Measurements from ENCODE around the gene CTNNAL1. TPM values are rescaled to one million over a fixed set of nuclear protein-coding genes. Genes with fewer than 3 reads are reported as not detected.

The CTNNAL1 gene
- total and polyA plus RNA-seq, 9 of the 15 experiments (the other 6 are each of a cell fraction or from before 2014, with no cell fraction given) = 23.2 to 78.0 (median 46.7) TPM

- WGBS (ENCODE audit: insufficient coverage, low coverage, missing lambda C conversion rate) = 63% methylated on average over 1 of the region's 1 CpG
- intact Hi-C loops (cut with micrococcal nuclease) (no loop called here), in situ Hi-C loops (cut with MboI) (no loop called here)
- H2AFZ ChIP-seq (ENCODE audit: low read depth, low read length) = no peak overlapping the region
- no peak overlapping the region for H3K27ac ChIP-seq (ENCODE audit: extremely low read depth, low read depth, low read length)
- H3K27me3 ChIP-seq (ENCODE audit: control insufficient read depth in 2 of 2, insufficient read depth in 2 of 2, low read length in 2 of 2) = no peaks in the 10 kb centered on the region
- H3K9ac ChIP-seq (ENCODE audit: insufficient read depth in 1 of 2, low read depth in 2 of 2, low read length in 2 of 2) = no peak overlapping the region
- no peaks in the 10 kb centered on the region for H3K4me1 ChIP-seq (replicated peaks in 1 of 2; ENCODE audit: control insufficient read depth in 2 of 2, insufficient read depth in 2 of 2, low read length in 2 of 2)
- H3K4me3 ChIP-seq = no peak overlapping the region
- H3K9me1 ChIP-seq (ENCODE audit: control insufficient read depth, insufficient read depth, low read length) = no peaks in the 10 kb centered on the region
- TF ChIP-seq CBX1 (IDR thresholded peaks at IDR 0.05; ENCODE audit: low read depth) (no peak), ZNF407 (IDR thresholded peaks at IDR 0.05; ENCODE audit: low read depth) (no peak), ZNF436 (CRISPR knock-in tag; IDR thresholded peaks at IDR 0.05) (no peak), CTBP1 (IDR thresholded peaks at IDR 0.05; ENCODE audit: borderline replicate concordance) (no peak), FOXA1 (IDR thresholded peaks at IDR 0.05; ENCODE audit: borderline replicate concordance) (no peak), DACH1 (IDR thresholded peaks at IDR 0.05; ENCODE audit: partially characterized antibody) (no peak), POLR2A (conservative IDR thresholded peaks at IDR 0.05) (no peak), ZBTB33 (CRISPR knock-in tag; IDR thresholded peaks at IDR 0.05) (no peak), ZNF561 (CRISPR knock-in tag; conservative IDR thresholded peaks at IDR 0.05) (no peak), HMG20A (CRISPR knock-in tag; conservative IDR thresholded peaks at IDR 0.05) (no peak)
- no TSS peak for BruUV-seq (replicated peaks)
- H3K79me2 ChIP-seq (ENCODE audit: control insufficient read depth, insufficient read depth, low read length) = no peaks in the 10 kb centered on the region
- no peaks in the 10 kb centered on the region for H3K9me3 ChIP-seq (replicated peaks; ENCODE audit: control insufficient read depth, insufficient read depth, low read depth, low read length)
- H4K20me1 ChIP-seq (replicated peaks; ENCODE audit: control insufficient read depth, insufficient read depth, low read length) = no peaks in the 10 kb centered on the region
- ChIA-PET POLR2A (interaction anchor here (0.6 to 1.6 kb wide), 4 partner anchors 14 to 44 kb away, joined by 3 to 4 read pairs (median 3); partner anchors contain the start of genes ABITRAM and ELP1), CTCF (ENCODE audit: low intra/inter-chr PET ratio) (no interaction called here)
- no peak for DNase-seq (ENCODE audit: extremely low read depth in 1 of 4, low spot score in 3 of 4)
- no peak for ATAC-seq
- FAIRE-seq = no peak
- peaks cover 39% of the 10 kb centered on the region for H3K36me3 ChIP-seq (ENCODE audit: control insufficient read depth, insufficient read depth, low read length)
- no peak overlapping the region for H3K4me2 ChIP-seq (ENCODE audit: insufficient read depth, low read length)
These were observed 35.1 kb downstream of the CTNNAL1 start for GRCh38 chr9:108978205-108978604.
